Fibroblast of peridontal ligament (primary cell): ENCODE data around the gene SNX27.
A peak's percentile ranks its signal among the peaks of the same experiment; 100 is the strongest.
"Not testable (repeated sequence)": the region's sequence is repeated elsewhere in the genome, so short reads cannot be mapped to it uniquely, and the experiment has no call there.

Experiments
- DNase-seq: peaks from one replicate; pipeline ENCODE4 v3.0.0-alpha.2; 2010; ENCODE audit errors: extremely low read depth

The SNX27 gene

DNA sequence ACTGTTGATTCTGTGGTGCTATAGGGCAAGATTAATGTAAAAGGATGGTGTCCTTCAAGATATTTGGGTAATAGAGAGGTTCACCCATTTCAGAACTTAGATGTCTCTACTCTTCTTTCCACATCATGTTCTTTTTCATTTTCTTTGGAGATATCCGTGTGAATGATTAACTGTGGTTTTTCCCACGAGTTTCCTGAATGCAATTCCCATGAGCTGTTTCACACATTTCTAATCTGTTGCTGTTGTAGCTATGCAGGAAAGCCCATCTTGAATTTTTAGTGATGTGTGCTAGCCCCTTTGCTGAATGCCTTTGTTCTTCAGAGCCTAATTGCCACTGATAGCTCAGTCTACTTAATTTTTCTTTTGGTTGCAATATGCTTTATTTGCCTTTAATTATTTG is 27.6 kb downstream of the SNX27 start:
- peak; percentile 44 for DNase-seq

DNA sequence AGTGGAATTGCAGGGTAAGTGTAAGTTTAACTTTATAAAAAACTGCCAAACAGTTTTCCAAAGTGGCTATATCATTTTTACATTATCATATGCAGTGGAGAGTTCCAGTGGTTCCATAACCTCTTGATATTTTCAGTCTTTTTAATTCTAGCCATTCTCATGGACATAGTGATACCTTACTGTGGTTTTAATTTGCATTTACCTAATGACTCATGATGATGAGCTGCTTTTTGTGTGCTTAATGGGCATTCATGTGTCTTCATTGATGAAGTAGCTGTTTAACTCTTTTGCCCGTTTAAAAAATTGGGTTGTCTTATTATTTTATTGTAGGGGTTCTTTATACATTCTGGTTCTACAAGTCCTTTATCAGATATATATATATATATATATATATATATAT is 29.4 kb downstream of the SNX27 start:
- DNase-seq = no peak

DNA sequence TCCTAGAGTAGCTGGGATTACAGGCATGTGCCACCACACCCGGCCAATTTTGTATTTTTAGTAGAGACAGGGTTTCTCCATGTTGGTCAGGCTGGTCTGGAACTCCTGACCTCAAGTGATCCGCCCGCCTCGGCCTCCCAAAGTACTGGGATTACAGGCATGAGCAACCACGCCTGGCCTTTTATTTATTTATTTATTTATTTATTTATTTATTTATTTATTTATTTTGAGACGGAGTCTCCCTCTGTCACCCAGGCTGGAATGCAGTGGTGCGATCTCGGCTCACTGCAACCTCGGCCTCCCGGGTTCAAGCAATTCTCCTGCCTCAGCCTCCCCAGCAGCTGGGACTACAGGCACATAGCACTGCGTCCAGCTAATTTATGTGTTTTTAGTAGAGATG is 31.2 kb downstream of the SNX27 start:
- not testable (repeated sequence) for DNase-seq

DNA sequence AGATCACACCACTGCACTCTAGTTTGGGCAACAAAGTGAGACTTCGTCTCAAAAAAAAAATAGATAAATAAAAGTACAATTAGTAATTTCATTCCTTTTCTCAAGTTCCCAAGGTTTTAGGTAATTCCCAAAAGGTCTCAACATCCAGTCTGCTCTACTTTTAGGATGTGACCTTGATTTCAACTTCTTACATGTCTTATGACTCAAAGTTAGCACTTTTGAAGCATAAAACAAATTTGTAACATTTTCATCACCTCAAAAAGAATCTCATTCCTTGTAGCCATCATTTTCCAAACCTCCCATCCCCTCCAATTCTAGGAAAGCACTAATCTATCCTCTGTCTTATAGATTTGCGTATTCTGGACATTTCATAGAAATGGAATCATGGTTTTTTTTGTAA is 32.2 kb downstream of the SNX27 start:
- no peak for DNase-seq

DNA sequence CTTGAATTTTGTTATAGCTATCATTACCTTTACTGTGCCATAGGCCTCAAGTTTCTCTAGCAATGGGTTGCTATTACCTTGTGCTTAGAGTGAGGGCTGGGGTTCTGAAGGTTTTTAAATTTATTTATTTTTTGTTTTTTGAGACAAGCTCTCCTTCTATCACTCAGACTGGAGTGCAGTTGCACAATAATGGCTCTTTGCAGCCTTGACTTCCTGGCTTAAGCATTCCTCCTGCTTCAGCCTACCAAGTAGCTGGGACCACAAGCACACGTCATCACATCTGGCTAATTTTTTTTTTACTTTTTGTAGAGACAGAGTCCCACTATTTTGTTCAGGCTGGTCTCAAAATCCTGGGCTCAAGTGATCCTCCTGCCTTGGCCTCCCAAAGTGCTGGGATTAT is 41.5 kb downstream of the SNX27 start:
- peak; percentile 35 for DNase-seq

DNA sequence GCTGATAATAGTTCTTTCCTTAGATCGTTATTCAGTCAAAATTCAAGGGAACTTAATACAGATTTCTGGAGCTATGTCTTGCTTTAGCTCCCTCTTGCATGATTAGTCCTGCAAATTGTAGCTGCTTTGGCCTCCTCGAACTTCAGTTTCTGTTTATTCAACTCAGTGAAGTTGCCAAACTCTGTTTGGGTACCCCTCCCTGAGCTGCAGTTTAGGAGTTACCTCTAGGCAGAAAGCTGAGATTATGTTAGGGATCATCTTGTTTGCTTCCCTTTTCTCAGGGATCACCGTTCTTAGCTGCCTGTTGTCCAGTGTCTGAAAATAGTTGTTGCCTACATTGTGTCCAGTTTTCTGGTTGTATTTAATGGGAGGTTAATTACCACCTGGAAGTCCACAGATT is 43.5 kb downstream of the SNX27 start:
- DNase-seq = peak; percentile 60

DNA sequence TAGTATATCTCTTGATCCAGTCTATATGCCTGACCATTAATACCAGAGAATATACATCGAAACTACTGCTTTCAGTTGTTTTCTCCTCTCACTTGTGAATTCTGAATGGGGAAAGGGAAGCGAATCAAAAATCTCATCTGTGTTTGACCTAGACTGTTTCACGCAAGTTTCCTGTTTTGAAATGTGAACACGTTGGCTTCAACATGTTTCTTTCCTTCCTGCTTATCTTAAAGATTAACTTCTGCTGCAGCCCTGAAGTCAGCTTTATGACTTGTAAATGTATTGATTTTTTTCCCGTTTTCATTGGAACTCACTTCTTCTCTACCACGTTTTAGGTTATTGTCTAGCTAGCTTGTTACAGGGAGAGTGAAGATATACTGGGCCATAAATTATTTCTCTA is 49.9 kb downstream of the SNX27 start:
- DNase-seq = no peak

DNA sequence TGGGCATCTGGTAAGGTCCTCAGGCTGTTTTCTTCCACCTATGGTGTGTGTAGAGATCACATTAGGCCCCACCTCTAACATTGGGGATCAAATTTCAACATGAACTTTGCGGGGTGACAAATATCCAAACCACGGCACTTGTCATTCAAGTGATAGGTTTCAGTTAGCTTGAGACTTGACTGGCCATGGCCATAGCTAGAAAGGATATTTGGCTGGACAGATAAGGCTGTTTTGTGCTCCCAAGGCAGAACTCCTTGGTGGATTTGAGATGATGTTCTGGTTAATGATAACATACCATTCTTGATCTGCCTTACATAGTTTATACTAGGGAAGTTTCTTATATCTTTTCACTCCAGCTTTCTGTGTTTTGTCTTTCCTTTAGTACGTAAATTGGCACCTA is 56.2 kb downstream of the SNX27 start:
- DNase-seq = no peak

DNA sequence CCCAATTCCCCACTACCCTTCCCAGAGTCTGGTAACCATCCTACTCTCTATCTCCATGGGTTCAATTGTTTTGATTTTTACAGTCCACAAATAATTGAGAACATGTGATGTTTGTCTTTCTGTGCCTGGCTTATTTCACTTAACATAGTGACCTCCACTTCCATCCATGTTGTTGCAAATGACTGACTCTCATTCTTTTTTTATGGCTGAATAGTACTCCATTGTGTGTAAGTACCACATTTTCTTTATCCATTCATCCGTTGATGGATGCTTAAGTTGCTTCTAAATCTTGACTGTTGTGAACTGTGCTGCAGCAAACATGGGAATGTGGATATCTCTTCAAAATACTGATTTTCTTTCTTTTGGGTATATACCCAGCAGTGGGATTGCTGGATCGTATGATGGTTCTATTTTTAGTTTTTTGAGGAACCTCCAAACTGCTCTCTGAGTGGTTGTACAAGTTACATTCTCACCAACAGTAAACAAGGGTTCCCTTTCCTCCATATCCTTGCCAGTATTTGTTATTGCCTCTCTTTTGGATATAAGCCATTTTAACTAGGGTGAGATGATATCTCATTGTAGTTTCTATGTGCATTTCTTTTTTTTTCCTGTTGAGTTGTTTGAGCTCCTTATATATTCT is 58.3 kb downstream of the SNX27 start:
- DNase-seq = not testable (repeated sequence)

DNA sequence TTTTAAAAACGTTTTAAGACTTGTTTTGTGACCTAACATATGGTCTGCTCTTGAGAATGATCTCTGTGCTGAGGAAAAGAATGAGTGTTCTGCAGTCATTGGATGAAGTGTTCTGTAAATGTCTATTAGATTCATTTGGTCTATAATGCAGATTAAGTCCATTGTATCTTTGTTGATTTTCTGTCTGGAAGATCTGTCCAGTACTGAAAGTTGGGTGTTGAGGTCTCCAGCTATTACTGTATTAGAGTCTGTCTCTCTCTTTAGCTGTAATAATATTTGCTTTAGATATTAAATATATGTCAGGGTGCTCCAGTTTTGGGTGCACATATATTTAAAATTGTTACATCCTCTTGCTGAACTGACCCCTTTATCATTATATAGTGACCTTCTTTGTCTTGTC is 61.6 kb downstream of the SNX27 start:
- no peak for DNase-seq

DNA sequence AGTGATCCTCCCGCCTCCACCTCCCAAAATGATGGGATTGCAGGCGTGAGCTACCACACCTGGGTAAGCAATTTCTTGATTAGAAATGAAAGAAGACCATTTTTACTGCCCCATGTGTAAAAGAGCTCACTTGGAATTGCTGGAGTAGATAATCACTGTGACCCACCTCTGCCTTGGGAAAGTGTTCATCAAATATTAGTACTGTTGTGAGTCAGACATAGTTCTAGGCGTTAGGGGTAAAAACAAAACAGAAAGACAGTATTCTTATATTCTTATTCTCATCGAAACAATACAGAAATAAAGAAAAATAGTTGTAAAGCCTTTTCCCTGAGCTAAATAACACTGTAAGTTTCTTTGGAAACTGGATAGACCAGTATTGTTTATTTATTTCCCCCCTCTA is 68.5 kb downstream of the SNX27 start:
- DNase-seq = no peak

DNA sequence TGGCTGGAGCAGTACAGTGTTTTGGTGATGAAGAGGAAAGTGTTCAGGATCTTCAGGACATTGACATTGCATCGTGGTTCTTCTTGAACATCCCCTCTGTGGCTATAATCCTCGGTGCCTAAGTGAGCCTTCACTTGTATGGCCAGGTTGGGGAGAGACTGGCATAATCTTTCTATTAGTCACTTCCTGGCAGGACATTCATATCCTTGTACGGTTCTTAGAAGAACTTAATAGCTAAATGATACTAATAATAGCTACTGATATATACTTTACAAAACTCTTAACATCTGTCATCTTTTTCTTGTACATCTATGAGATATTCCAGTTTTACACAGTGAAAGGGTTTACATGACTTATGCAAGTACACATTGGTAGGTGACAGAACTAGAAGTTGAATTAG is 69.0 kb downstream of the SNX27 start:
- DNase-seq = peak; percentile 10

DNA sequence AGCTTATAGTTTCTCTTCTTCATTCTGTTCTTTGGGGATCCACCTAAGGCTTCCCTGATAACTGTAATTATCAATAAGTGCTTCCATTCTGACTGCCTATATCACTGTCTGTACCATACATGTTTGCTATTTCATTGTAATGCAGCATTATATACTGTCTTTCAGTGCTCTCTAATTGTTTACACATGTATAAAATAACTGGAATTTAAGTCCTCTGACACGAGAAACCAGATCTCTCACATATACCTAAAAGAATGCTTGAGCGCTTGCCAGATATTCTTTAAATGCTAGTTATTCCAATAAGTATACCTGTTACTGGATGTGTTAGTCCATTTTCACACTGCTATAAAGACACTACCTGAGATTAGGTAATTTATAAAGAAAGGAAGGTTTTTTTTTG is 70.1 kb downstream of the SNX27 start:
- no peak for DNase-seq

DNA sequence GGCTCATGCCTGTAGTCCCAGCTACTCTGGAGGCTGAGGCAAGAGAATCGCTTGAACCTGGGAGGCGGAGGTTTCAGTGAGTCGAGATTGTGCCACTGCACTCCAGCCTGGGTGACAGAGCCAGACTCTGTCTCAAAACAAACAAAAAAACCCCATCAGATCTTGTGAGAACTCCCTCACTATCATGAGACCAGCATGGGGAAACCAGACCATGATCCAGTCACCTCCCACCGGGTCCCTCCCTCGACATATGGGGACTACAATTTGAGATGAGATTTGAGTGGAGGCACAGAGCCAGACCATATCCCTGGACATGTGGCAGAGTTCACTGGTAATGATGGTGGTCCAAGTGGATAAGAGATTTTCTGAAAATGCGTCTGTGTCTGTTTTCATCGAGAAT is 71.1 kb downstream of the SNX27 start:
- not testable (repeated sequence) for DNase-seq

DNA sequence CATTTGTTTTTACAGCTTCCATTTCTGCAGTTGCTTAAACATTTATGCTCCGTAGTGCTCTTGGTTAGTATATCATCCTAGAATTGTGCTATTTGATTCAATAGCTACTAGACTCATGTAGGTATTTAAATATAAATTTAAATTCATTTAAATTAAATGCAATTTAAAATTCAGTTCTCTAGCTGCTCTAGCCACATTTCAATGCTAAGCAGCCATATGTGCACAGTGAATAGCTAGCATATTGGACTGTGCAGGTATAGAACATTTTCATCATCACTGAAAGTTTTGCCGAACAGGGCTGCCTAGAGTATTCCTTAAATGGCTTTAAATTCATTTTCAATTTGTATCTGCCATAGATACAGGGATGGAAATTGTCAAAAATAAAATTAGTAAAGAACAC is 72.3 kb downstream of the SNX27 start:
- DNase-seq = no peak

DNA sequence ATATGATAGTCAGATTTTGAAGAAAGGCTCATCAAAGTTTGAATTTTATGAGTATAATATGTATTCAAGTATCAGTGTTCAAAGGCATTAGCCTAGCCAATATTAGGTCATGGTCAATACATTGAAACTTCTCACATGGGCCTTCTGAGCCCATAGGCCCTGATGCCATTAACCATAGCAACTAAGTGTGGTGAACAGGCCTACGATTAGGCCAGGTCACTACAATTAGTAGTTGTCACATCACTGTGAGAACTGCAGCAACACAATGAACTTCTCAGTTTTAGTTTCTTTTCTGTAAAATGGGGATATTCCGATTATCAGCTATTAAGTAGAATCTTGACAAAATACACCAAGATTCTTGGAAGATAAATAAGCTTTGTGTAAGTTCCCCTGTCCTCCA is 74.7 kb downstream of the SNX27 start:
- no peak for DNase-seq

DNA sequence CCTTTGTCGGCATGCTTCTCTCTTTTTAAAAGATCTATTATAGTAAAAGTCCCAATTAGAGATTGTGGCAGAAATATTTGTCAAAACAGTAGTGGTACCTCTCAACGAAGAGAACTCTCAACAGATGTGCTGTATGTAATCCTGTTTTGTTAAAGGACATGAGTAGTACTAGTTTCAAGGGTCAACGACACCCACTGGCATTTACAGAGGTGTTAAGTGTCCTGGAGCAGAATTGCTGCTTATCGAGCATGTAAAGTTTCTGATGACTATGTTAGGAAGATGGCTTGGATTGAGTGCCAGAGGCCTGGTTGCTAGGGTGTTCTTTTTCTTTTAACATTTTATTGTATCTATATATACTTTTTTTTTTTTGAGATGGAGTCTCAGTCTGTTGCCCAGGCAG is 77.6 kb downstream of the SNX27 start:
- DNase-seq = no peak

DNA sequence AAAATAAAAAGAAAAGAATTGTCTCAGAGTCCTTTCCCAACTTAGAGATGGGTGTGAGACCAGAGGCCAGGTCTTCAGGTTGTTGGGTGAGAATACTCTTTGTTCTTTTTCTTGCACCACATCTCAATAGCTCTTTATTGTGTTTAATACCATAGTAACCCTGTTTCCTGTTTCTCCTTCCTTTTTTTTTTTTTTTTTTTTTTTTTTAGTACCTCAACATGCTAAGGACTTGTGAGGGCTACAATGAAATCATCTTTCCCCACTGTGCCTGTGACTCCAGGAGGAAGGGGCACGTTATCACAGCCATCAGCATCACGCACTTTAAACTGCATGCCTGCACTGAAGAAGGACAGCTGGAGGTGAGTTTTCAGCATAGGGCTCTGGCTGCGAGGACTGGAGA is 80.4 kb downstream of the SNX27 start:
- no peak for DNase-seq

DNA sequence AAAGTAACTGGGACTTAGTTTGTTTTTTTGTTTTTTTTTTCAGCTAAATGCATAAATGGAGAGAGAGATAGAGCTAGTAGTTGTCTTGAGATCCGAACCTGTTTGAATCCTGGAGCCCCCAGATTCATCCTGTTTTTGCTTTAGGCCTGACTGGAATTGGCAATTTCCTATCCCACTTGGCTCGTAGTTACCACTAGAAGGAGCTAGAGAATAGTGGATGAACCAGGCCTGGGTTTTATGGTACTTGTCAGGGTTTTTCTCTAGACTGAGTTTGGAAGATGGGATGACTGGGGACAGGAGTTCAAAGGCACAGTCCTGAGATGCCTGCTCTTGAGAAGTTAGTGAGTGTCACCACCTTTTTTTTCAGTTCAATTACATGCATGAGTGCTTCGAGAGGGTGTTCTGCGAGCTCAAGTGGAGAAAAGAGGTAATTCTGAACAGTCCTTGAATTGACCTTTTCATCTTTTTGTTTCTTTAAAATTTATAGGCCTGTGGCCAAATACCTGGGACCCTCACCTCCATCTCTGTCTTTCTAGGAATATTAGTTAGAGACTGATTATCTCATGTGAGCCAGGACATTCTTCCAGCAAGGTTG is 81.3 kb downstream of the SNX27 start:
- DNase-seq = peak; percentile 67

DNA sequence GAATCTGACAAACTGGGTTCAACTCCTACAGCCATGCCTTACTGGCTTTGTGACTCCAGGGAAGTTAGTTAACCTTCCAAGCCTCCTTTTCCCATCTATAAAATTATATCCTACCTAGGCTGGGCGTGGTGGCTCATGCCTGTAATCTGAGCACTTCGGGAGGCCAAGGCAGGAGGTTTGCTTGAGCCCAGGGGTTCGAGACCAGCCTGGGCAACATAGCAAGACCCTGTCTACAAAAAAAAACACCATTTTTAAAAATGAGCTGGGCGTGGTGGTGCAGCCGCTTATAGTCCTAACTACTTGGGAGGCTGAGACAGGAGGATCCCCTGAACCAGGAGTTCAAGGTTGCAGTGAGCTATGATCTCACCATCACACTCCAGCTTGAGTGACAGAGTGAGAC is 89.7 kb downstream of the SNX27 start:
- DNase-seq = no peak

DNA sequence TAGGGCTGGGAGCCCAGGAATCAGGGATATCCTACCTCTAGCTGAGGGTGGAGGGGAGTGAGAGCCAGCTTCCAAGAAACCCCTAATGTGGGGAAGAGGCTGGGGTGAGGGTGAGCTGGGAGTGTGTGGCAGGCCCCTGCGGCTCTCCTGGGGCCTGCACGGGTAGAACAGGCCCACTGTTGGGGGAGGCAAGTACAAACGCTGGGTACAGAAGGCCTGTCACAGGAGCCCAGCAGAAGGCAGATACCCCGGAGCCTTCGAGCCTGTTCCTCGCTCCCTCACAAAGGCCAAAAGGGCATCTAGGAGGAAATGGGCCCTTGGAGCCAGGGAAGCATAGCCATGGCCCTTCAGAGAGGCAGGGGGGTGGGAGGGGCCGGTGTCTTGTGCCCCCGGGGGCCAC is 91.1 kb downstream of the SNX27 start:
- no peak for DNase-seq

DNA sequence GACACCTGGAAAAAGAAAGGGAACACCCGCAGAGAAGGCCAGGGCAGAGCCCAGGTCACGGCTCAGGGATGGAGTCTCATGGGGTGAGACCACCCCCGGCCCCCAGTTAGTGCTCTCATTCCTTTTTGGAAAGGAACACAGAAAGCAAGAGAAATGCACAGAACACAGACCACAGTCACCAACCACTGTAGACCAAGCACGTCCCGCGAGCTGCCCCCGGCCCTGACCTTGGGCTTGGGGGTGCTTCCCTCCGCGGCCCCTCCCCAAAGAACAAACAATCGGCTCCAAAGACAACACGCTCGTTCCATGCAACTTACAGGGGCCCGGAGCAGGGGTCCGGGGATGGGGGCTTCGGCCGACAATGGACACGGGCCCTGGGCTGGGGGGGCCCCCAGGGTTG is 92.0 kb downstream of the SNX27 start:
- no peak for DNase-seq

DNA sequence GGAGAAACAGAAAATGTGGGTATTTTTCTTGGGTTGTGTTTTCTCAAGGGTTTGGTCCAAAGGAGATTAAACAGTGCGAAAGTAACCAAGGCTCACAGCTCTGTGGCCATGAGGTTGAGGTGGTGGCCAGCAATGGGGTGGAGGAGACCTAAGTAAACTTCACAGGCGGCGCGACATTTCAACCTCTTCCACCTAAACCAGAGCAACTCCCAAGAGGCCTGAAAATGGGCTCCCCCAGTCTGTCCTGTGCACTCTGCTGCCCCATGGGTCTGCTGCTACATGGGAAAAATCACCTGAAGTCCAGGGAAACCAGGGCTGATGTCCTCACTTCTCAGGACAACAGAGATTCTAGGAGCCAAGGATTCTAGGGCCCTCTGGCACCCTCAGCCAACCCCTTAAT is 92.4 kb downstream of the SNX27 start:
- DNase-seq = no peak

DNA sequence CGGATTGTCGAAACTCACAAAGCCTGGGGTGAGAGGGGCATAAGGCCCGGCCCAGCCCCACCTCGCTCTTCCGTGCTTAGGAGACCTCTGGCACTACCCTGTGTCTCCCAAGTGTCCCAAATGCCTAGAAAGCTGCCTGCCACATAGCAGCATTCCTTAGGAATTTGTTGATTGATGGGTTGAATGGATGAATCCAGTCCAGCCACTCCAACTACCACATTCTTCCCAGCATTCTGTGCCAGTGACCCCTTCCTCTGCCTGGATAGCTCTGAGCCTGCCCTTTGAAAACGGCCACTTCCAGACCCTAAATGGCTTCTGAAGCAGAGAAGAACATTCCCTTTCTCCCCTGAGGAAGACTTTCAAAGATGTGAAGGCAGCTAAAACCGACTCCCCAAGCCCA is 93.3 kb downstream of the SNX27 start:
- DNase-seq = no peak
